GM11168 (cell line): ENCODE data around the gene PYROXD2.
"Not testable (repeated sequence)": the region's sequence is repeated elsewhere in the genome, so short reads cannot be mapped to it uniquely, and the experiment has no call there.

ENCODE experiments used
- in situ Hi-C: fragments of 300-500 bp; cut with MboI; formaldehyde crosslinking; loops from one replicate; pipeline ENCODE4 v1.12.0; 2022; ENCODE audit warnings: low sequenced_read_pairs; ENCODE audit not compliant: unreplicated experiment

The PYROXD2 gene

DNA sequence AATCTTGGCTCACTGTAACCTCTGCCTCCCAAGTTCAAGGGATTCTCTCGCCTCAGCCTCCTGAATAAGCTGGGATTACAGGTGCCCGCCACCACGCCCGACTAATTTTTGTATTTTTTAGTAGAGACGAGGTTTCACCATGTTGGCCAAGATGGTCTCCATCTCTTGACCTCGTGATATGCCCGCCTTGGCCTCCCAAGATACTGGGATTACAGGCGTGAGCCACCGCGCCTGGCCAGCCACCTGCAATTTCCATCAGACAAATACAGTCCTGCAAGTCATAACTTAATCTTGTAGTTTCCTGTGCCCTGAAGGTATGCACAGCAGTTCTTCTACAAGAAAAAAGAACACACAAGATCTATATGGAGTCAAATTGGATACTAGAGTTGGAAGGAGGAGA, 73.3 kb downstream of the PYROXD2 start:
- in situ Hi-C loops = not testable (repeated sequence)

- in situ Hi-C loops = no loop called here
Observed at GRCh38 chr10:98340940-98341310, 74.1 kb downstream of the PYROXD2 start.

DNA sequence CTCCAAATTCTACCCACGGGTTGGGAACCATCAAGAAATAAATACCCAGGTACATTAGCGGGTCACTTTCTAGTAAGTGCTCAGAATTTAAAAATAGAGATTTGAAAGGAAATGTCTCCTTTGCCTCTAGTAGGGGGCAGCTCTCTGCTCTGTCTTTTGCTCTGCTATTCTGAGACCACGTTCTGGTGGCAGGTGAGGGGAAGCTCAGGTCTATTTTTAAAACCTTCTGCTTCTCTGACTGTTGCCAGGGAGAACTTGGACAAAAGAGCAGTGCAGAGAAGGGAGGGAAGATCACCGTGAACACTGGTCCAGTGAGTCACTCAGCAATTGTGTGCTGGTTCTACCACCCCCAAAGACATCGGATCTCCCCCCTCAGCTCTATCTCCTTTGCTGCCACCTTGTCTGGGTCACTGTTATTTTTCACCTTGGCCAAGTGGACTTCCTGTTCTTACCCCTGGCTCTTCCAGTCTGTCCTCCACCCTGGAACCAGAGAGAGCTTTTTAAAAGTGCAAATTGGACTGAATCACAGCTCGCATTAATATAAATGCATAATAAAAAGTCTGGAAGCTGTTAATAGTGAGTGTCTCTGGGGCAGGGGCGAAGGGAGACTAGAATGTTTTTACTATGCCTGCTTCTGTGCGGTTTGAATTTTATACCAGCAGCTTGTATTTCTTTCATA, 74.6 kb downstream of the PYROXD2 start:
- in situ Hi-C loops = no loop called here

- in situ Hi-C loops = no loop called here
Observed at GRCh38 chr10:98339799-98340198, 75.2 kb downstream of the PYROXD2 start.

- in situ Hi-C loops = no loop called here
Observed at GRCh38 chr10:98338896-98339295, 76.1 kb downstream of the PYROXD2 start.

GRCh38 chr10:98338318-98338717, 76.7 kb downstream of the PYROXD2 start:
- in situ Hi-C loops = no loop called here

GRCh38 chr10:98337484-98337883, 77.5 kb downstream of the PYROXD2 start:
- in situ Hi-C loops = no loop called here
